OCI-LY1 (cell line): ENCODE measurements around the gene MACROH2A2.
"Not testable (repeated sequence)": the region's sequence is repeated elsewhere in the genome, so short reads cannot be mapped to it uniquely, and the experiment has no call there.

Source experiments
- H2AFZ ChIP-seq: fragments of 200-600 bp; sonication (generic), shearing (Covaris generic); 2 replicates; pipeline ENCODE4 v1.6.0; 2014; ENCODE audit warnings: antibody characterized with exemption, mild to moderate bottlenecking, low read length
- H3F3A ChIP-seq: fragments of 200-600 bp; sonication (generic), shearing (Covaris generic); 2 replicates; pipeline ENCODE4 v1.6.0; 2014; ENCODE audit warnings: mild to moderate bottlenecking, antibody characterized with exemption, low read length, moderate library complexity; ENCODE audit not compliant: insufficient read depth
- H3K27ac ChIP-seq: fragments of 200-600 bp; sonication (generic); 2 replicates; pipeline ENCODE4 v1.5.1; 2014; ENCODE audit warnings: low read length, mixed run types, mild to moderate bottlenecking, low read depth; ENCODE audit not compliant: poor library complexity, severe bottlenecking
- H3K27me3 ChIP-seq: fragments of 200-600 bp; sonication (generic); 2 replicates; pipeline ENCODE4 v1.6.0; 2014; ENCODE audit warnings: antibody characterized with exemption, mild to moderate bottlenecking, low read length, moderate library complexity; ENCODE audit not compliant: insufficient read depth
- H3K36me3 ChIP-seq: fragments of 200-600 bp; sonication (generic); 2 replicates; pipeline ENCODE4 v1.6.1; 2014; ENCODE audit warnings: mild to moderate bottlenecking, antibody characterized with exemption, low read length, moderate library complexity, mixed read lengths; ENCODE audit not compliant: insufficient read depth
- H3K4me1 ChIP-seq: fragments of 200-600 bp; sonication (generic); 2 replicates; pipeline ENCODE4 v1.5.1; 2014; ENCODE audit warnings: mild to moderate bottlenecking, low read length, moderate library complexity; ENCODE audit not compliant: insufficient read depth, severe bottlenecking
- H3K4me2 ChIP-seq: fragments of 200-600 bp; sonication (generic), shearing (Covaris generic); 2 replicates; pipeline ENCODE4 v1.6.1; 2014; ENCODE audit warnings: low read length
- H3K4me3 ChIP-seq: fragments of 200-600 bp; sonication (generic); 2 replicates; pipeline ENCODE4 v1.5.1; 2014; ENCODE audit warnings: low read length, low read depth, mild to moderate bottlenecking, mixed read lengths; ENCODE audit not compliant: poor library complexity, severe bottlenecking
- H3K79me2 ChIP-seq: fragments of 200-600 bp; shearing (Covaris generic); 2 replicates; pipeline ENCODE4 v1.6.1; 2016; ENCODE audit warnings: mixed run types, low read length, mixed read lengths; ENCODE audit not compliant: insufficient read depth
- H3K9ac ChIP-seq: fragments of 200-600 bp; sonication (generic), shearing (Covaris generic); 2 replicates; pipeline ENCODE4 v1.6.1; 2014; ENCODE audit warnings: mild to moderate bottlenecking, low read length, mixed read lengths
- H3K9me2 ChIP-seq: fragments of 200-600 bp; sonication (generic), shearing (Covaris generic); 2 replicates; pipeline ENCODE4 v1.6.1; 2014; ENCODE audit warnings: low read depth, mild to moderate bottlenecking, low read length, mixed read lengths
- H3K9me3 ChIP-seq: fragments of 200-600 bp; shearing (Covaris generic); 2 replicates; pipeline ENCODE4 v1.6.1; 2014; ENCODE audit warnings: low read length, mixed read lengths
- H4K20me1 ChIP-seq: fragments of 200-600 bp; sonication (generic), shearing (Covaris generic); 2 replicates; pipeline ENCODE4 v1.6.0; 2016; ENCODE audit warnings: mild to moderate bottlenecking, low read length; ENCODE audit not compliant: insufficient read depth
- EZH2 ChIP-seq: fragments of 200-600 bp; sonication (generic), shearing (Covaris generic); IDR thresholded peaks from 2 replicates; pipeline ENCODE4 v1.8.0; 2017; ENCODE audit warnings: borderline replicate concordance, mixed run types, mild to moderate bottlenecking, antibody characterized with exemption, low read length, moderate library complexity, mixed read lengths
- TF ChIP-seq, protein P1 (sequence below): fragments of 200-600 bp; sonication (generic), shearing (Covaris generic); IDR thresholded peaks from 2 replicates; pipeline ENCODE4 v1.5.1; 2017; ENCODE audit warnings: mild to moderate bottlenecking, antibody characterized with exemption, low read length, moderate library complexity, mixed read lengths

MACROH2A2 gene

DNA sequence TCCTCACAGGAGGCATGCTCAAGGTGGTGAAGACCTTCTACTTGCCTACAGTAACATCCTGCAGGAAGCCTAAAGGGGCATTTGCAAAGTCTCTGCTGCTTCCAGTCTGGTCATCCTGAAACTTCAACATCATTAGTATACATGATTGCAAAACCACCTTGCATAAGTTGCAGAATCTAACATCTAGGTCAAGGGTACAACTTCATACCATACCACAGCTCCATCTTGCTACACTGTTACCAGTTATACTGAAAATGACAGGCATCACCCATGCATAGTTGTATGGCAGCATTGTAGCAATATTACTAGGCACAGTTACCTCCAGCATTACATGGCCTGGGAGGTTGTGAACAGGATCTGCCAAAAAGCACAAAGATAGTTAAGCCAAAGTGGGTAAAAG is 13.7 kb upstream of the MACROH2A2 start:
- Histone ChIP-seq H3K36me3 (no peaks in the 10 kb centered on the region), H3K4me3 (no peak overlapping the region), H3K27me3 (no peaks in the 10 kb centered on the region), H3K9me3 (no peaks in the 10 kb centered on the region), H3K9me2 (no peaks in the 10 kb centered on the region), H3K4me2 (no peak overlapping the region), H3K79me2 (no peaks in the 10 kb centered on the region), H2AFZ (no peak overlapping the region), H3K27ac (no peak overlapping the region), H4K20me1 (no peaks in the 10 kb centered on the region), H3K4me1 (no peaks in the 10 kb centered on the region), H3K9ac (no peak overlapping the region), H3F3A (no peaks in the 10 kb centered on the region)
- TF ChIP-seq, protein P1, sequence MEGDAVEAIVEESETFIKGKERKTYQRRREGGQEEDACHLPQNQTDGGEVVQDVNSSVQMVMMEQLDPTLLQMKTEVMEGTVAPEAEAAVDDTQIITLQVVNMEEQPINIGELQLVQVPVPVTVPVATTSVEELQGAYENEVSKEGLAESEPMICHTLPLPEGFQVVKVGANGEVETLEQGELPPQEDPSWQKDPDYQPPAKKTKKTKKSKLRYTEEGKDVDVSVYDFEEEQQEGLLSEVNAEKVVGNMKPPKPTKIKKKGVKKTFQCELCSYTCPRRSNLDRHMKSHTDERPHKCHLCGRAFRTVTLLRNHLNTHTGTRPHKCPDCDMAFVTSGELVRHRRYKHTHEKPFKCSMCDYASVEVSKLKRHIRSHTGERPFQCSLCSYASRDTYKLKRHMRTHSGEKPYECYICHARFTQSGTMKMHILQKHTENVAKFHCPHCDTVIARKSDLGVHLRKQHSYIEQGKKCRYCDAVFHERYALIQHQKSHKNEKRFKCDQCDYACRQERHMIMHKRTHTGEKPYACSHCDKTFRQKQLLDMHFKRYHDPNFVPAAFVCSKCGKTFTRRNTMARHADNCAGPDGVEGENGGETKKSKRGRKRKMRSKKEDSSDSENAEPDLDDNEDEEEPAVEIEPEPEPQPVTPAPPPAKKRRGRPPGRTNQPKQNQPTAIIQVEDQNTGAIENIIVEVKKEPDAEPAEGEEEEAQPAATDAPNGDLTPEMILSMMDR, result no peak
- TF ChIP-seq EZH2, result no peak

DNA sequence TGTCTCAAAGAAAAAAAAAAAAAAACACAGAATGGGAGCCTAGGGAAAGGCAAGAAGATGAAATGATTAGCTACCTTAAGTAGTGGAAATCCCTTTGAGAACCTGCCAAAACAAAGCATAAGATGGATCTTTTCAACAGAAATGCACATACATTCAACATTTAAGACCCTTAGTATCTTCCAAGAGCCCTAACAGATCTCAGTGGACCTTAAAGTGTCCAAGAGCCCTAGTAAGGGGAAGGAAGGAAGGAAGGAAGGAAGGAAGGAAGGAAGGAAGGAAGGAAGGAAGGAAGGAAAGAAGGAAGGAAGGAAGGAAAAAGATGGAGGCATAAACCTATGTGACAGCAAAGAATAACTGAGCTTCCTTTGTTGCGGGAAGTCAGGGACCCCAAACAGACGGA is 11.6 kb upstream of the MACROH2A2 start:
- Histone ChIP-seq H2AFZ (no peak overlapping the region), H3K4me1 (no peaks in the 10 kb centered on the region), H3K4me2 (no peak overlapping the region), H3K79me2 (no peaks in the 10 kb centered on the region), H3K27me3 (no peaks in the 10 kb centered on the region), H3K27ac (no peak overlapping the region), H3K9me3 (no peaks in the 10 kb centered on the region), H4K20me1 (no peaks in the 10 kb centered on the region), H3F3A (no peaks in the 10 kb centered on the region), H3K9me2 (no peaks in the 10 kb centered on the region), H3K4me3 (no peak overlapping the region), H3K9ac (no peak overlapping the region), H3K36me3 (no peaks in the 10 kb centered on the region)
- TF ChIP-seq, protein P1, result no peak
- no peak for TF ChIP-seq EZH2

DNA sequence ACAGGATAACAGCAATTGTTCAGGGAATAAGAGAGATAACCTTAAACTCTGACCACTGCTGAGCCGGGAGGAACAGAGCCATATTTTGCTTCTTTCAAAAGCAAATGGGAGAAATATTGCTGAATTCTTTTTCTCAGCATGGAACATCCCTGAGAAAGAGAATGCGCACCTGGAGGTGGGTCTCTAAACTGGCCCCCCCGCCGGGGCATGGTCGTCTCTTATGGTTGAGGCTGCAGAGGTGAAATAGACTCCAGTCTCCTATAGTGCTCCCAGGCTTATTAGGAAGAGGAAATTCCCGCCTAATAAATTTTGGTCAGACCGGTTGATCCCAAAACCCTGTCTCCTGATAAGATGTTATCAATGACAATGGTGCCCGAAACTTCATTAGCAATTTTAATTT is 10.9 kb upstream of the MACROH2A2 start:
- H4K20me1 ChIP-seq, H3K4me1 ChIP-seq, H3K27me3 ChIP-seq, H3K4me3 ChIP-seq, H3K9ac ChIP-seq, H3K4me2 ChIP-seq, H3K79me2 ChIP-seq, H3F3A ChIP-seq, H3K9me2 ChIP-seq, H3K36me3 ChIP-seq, H2AFZ ChIP-seq, H3K9me3 ChIP-seq, H3K27ac ChIP-seq: not testable (repeated sequence)

DNA sequence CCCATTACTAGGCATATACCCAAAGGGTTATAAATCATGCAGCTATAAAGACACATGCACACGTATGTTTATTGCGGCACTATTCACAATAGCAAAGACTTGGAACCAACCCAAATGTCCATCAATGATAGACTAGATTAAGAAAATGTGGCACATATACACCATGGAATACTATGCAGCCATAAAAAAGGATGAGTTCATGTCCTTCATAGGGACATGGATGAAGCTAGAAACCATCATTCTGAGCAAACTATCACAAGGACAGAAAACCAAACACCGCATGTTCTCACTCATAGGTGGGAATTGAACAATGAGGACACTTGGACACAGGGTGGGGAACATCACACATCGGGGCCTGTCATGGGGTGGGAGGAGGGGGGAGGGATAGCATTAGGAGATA is 5.6 kb upstream of the MACROH2A2 start:
- H4K20me1 ChIP-seq, H3K4me1 ChIP-seq, H3K9ac ChIP-seq, H3K4me3 ChIP-seq, H3K36me3 ChIP-seq, H3K9me2 ChIP-seq, H3F3A ChIP-seq, H3K79me2 ChIP-seq, H3K4me2 ChIP-seq, H3K27ac ChIP-seq, H3K9me3 ChIP-seq, H2AFZ ChIP-seq, H3K27me3 ChIP-seq: not testable (repeated sequence)
